WTC11 (cell line): ENCODE measurements around the gene PPP6R1. TPM values are rescaled to one million over a fixed set of nuclear protein-coding genes. Genes with fewer than 3 reads are reported as not detected.

Experiments
- ATAC-seq: fragments of 200-7000 bp; cut with Tn5 transposase; 2 replicates; pipeline ENCODE4 v1.10.0; 2021; ENCODE audit warnings: mild to moderate bottlenecking, moderate library complexity
- CTCF ChIA-PET: fragments of 300-600 bp; sonication (Branson Sonifier 250); formaldehyde crosslinking; loops from one replicate; lab custom pipeline; 2021; ENCODE audit warnings: antibody characterized with exemption; lab: Charles Lee
- POLR2A ChIA-PET: fragments of 350-600 bp; sonication (Branson Sonifier 250); formaldehyde crosslinking; loops from one replicate; lab custom pipeline; 2021; ENCODE audit warnings: antibody characterized with exemption; lab: Charles Lee
- DNase-seq: peaks from one replicate; pipeline ENCODE4 v3.0.0; 2021; ENCODE audit warnings: low spot score
- H3K27ac Mint-ChIP-seq: 2 replicates; pipeline ENCODE4 v1.8.0; 2021; ENCODE audit warnings: mixed read lengths
- H3K27me3 Mint-ChIP-seq: 2 replicates; pipeline ENCODE4 v1.8.0; 2021; ENCODE audit warnings: low read depth, mild to moderate bottlenecking, moderate library complexity, mixed read lengths
- H3K36me3 Mint-ChIP-seq: 2 replicates; pipeline ENCODE4 v1.8.0; 2021; ENCODE audit warnings: mixed read lengths
- H3K4me1 Mint-ChIP-seq: 2 replicates; pipeline ENCODE4 v1.8.0; 2022; ENCODE audit warnings: mixed read lengths
- H3K4me3 Mint-ChIP-seq: 2 replicates; pipeline ENCODE4 v1.8.0; 2021; ENCODE audit warnings: mild to moderate bottlenecking, moderate library complexity, mixed read lengths
- H3K9me3 Mint-ChIP-seq: 2 replicates; pipeline ENCODE4 v1.8.0; 2021; ENCODE audit warnings: mixed read lengths
- ARID4B ChIP-seq: sonication (generic); formaldehyde crosslinking; IDR thresholded peaks from 2 replicates; pipeline ENCODE4 v1.8.0; 2023; ENCODE audit warnings: missing genetic modification reagents, mild to moderate bottlenecking, borderline replicate concordance
- ATF3 ChIP-seq: sonication (generic); formaldehyde crosslinking; conservative IDR thresholded peaks from 2 replicates; pipeline ENCODE4 v1.8.1; 2022; ENCODE audit warnings: mild to moderate bottlenecking, missing genetic modification reagents
- CDX4 ChIP-seq: fragments of 250-450 bp; sonication (Bioruptor Pico); IDR thresholded peaks from 2 replicates; pipeline ENCODE4 v1.9.0; 2021; ENCODE audit warnings: moderate library complexity, mild to moderate bottlenecking, inconsistent platforms, borderline replicate concordance
- EMX1 ChIP-seq: fragments of 250-450 bp; sonication (Bioruptor Pico); IDR thresholded peaks from 2 replicates; pipeline ENCODE4 v1.8.0; 2021; ENCODE audit warnings: mild to moderate bottlenecking
- FOXJ3 ChIP-seq: sonication (generic); formaldehyde crosslinking; IDR thresholded peaks from 2 replicates; pipeline ENCODE4 v1.9.0; 2021; ENCODE audit warnings: missing genetic modification reagents, mild to moderate bottlenecking, borderline replicate concordance
- FOXP1 ChIP-seq: sonication (generic); formaldehyde crosslinking; IDR thresholded peaks from 2 replicates; pipeline ENCODE4 v1.8.0; 2022; ENCODE audit warnings: missing genetic modification reagents, mild to moderate bottlenecking, moderate library complexity, borderline replicate concordance
- MAX ChIP-seq: sonication (generic); formaldehyde crosslinking; IDR thresholded peaks from 2 replicates; pipeline ENCODE4 v1.8.0; 2022; ENCODE audit warnings: mild to moderate bottlenecking, missing genetic modification reagents
- NFE2L1 ChIP-seq: sonication (generic); formaldehyde crosslinking; IDR thresholded peaks from 2 replicates; pipeline ENCODE4 v1.8.1; 2023; ENCODE audit warnings: missing genetic modification reagents
- NFYB ChIP-seq: sonication (generic); formaldehyde crosslinking; conservative IDR thresholded peaks from 2 replicates; pipeline ENCODE4 v1.8.0; 2022; ENCODE audit warnings: low read depth, missing genetic modification reagents
- NR2C2 ChIP-seq: sonication (generic); formaldehyde crosslinking; IDR thresholded peaks from 2 replicates; pipeline ENCODE4 v1.8.0; 2022; ENCODE audit warnings: mild to moderate bottlenecking, missing genetic modification reagents
- OVOL2 ChIP-seq: fragments of 250-450 bp; sonication (Bioruptor Pico); IDR thresholded peaks from 2 replicates; pipeline ENCODE4 v1.9.0; 2021; ENCODE audit warnings: mild to moderate bottlenecking, borderline replicate concordance
- RORB ChIP-seq: fragments of 250-450 bp; sonication (Bioruptor Pico); IDR thresholded peaks from 2 replicates; pipeline ENCODE4 v1.9.0; 2021; ENCODE audit warnings: mild to moderate bottlenecking
- SOX15 ChIP-seq: fragments of 250-450 bp; sonication (Bioruptor Pico); IDR thresholded peaks from 2 replicates; pipeline ENCODE4 v1.9.0; 2021; ENCODE audit warnings: mild to moderate bottlenecking
- TP53 ChIP-seq: sonication (generic); formaldehyde crosslinking; IDR thresholded peaks from 2 replicates; pipeline ENCODE4 v1.8.1; 2023; ENCODE audit warnings: mild to moderate bottlenecking, missing genetic modification reagents
- ZBTB21 ChIP-seq: sonication (generic); formaldehyde crosslinking; IDR thresholded peaks from 2 replicates; pipeline ENCODE4 v1.8.1; 2023; ENCODE audit warnings: mild to moderate bottlenecking, missing genetic modification reagents, borderline replicate concordance
- ZBTB43 ChIP-seq: sonication (generic); formaldehyde crosslinking; IDR thresholded peaks from 2 replicates; pipeline ENCODE4 v1.8.1; 2023; ENCODE audit warnings: mild to moderate bottlenecking, missing genetic modification reagents
- ZNF263 ChIP-seq: sonication (generic); formaldehyde crosslinking; IDR thresholded peaks from 2 replicates; pipeline ENCODE4 v1.8.1; 2022; ENCODE audit warnings: low read depth, mild to moderate bottlenecking, moderate library complexity, missing genetic modification reagents
- ZNF423 ChIP-seq: fragments of 250-450 bp; sonication (Bioruptor Pico); IDR thresholded peaks from 2 replicates; pipeline ENCODE4 v2.1.2; 2022; ENCODE audit warnings: mild to moderate bottlenecking, moderate library complexity
- total RNA-seq: library from RNA; stranded (reverse); gene quantifications from 3 replicates; pipeline ENCODE4 v1.2.3, GENCODE V29; 2021
- TF ChIP-seq, protein P1 (sequence below): sonication (generic); formaldehyde crosslinking; conservative IDR thresholded peaks from 2 replicates; pipeline ENCODE4 v1.8.1; 2023; ENCODE audit warnings: mild to moderate bottlenecking, low read depth, missing genetic modification reagents, moderate library complexity

The PPP6R1 gene
- total RNA-seq, 1 experiment from 2014 or later, result 91.8 TPM

DNA sequence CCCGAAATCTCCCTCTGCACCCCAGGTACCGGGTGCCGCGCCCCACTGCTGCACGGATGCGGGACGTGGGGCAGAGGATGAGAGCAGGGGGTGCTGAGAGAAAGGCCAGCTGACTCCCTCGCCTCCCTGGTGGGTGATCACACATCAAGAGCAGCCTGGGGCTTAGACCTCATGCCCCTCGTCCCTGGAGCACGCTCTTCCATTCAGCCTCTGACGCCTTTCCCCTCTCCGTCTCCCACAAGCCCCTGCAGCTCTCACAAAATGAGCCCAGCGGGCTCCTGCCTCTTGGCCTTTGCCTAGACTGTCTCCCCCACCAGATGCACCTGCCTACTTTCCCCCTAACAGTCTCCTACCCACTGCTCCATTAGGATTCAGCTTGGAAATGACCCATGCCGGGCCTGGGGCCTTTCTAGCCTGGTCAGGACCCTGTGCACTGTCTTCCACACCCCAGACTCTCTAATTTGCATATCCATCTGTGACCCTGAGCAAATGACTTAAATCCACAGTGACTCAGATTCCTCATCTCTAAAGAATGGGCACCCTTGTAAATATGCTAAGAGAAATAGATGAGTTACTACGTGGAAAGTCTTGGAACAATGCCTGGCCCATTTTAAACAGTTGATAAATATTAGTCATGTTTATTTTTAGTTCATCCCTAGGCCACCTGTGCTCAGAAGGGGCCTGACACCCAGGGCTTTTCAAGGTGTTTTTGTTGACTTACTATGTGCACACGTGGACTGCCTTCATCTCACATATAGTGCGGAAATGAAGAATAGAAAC, 48.9 kb downstream of the PPP6R1 start:
- H3K27me3 Mint-ChIP-seq, result peaks cover 56% of the 10 kb centered on the region
- ChIA-PET CTCF (interaction anchor here (0.6 to 1.1 kb wide), 3 partner anchors 67 to 208 kb away, joined by 3 to 5 read pairs (median 4); no protein-coding TSS in a partner anchor), POLR2A (no interaction called here)
- DNase-seq, result no peak
- no peak for TF ChIP-seq CDX4
- no peak for TF ChIP-seq NFE2L1 (CRISPR knock-in tag)
- TF ChIP-seq, protein P1, sequence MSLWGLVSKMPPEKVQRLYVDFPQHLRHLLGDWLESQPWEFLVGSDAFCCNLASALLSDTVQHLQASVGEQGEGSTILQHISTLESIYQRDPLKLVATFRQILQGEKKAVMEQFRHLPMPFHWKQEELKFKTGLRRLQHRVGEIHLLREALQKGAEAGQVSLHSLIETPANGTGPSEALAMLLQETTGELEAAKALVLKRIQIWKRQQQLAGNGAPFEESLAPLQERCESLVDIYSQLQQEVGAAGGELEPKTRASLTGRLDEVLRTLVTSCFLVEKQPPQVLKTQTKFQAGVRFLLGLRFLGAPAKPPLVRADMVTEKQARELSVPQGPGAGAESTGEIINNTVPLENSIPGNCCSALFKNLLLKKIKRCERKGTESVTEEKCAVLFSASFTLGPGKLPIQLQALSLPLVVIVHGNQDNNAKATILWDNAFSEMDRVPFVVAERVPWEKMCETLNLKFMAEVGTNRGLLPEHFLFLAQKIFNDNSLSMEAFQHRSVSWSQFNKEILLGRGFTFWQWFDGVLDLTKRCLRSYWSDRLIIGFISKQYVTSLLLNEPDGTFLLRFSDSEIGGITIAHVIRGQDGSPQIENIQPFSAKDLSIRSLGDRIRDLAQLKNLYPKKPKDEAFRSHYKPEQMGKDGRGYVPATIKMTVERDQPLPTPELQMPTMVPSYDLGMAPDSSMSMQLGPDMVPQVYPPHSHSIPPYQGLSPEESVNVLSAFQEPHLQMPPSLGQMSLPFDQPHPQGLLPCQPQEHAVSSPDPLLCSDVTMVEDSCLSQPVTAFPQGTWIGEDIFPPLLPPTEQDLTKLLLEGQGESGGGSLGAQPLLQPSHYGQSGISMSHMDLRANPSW, result no peak
- TF ChIP-seq MAX (CRISPR knock-in tag), result no peak
- no peak for TF ChIP-seq ATF3 (CRISPR knock-in tag)
- TF ChIP-seq ZBTB43 (CRISPR knock-in tag), result no peak
- no peak for TF ChIP-seq NFYB (CRISPR knock-in tag)
- no peak for TF ChIP-seq ARID4B (CRISPR knock-in tag)
- TF ChIP-seq EMX1 (CRISPR knock-in tag), result no peak
- no peak for TF ChIP-seq RORB (CRISPR knock-in tag)
- TF ChIP-seq ZBTB21 (CRISPR knock-in tag), result no peak
- TF ChIP-seq FOXJ3 (CRISPR knock-in tag), result no peak
- TF ChIP-seq SOX15, result no peak
- no peak for TF ChIP-seq OVOL2 (CRISPR knock-in tag)
- no peak for TF ChIP-seq ZNF263 (CRISPR knock-in tag)
- TF ChIP-seq FOXP1 (CRISPR knock-in tag), result no peak
- no peak for TF ChIP-seq TP53 (CRISPR knock-in tag)
- no peak for TF ChIP-seq ZNF423 (CRISPR knock-in tag)
- no peak for TF ChIP-seq NR2C2 (CRISPR knock-in tag)
- no peak overlapping the region for H3K27ac Mint-ChIP-seq
- peaks cover 31% of the 10 kb centered on the region for H3K9me3 Mint-ChIP-seq
- H3K4me1 Mint-ChIP-seq, result peaks cover 8% of the 10 kb centered on the region
- no peak for ATAC-seq
- no peak overlapping the region for H3K4me3 Mint-ChIP-seq
- H3K36me3 Mint-ChIP-seq, result peaks cover 6% of the 10 kb centered on the region
